H9 (cell line): ENCODE data around the gene NFATC1. TPM values are rescaled to one million over a fixed set of nuclear protein-coding genes. Genes with fewer than 3 reads are reported as not detected.

Experiments used
- DNase-seq: peaks from one replicate; pipeline ENCODE4 v3.0.0-alpha.2; 2017
- H2AFZ ChIP-seq: one replicate; pipeline ENCODE4 v1.6.1; 2013; ENCODE audit warnings: mild to moderate bottlenecking, low read length, control low read depth, moderate library complexity
- H2AK5ac ChIP-seq: 2 replicates; pipeline ENCODE4 v1.6.1; 2013; ENCODE audit warnings: low read length, control low read depth, mixed read lengths; ENCODE audit not compliant: insufficient read length
- H2BK120ac ChIP-seq: one replicate; pipeline ENCODE4 v1.6.1; 2013; ENCODE audit warnings: low read depth, mild to moderate bottlenecking, low read length, control low read depth, inconsistent platforms; ENCODE audit not compliant: poor library complexity, severe bottlenecking
- H2BK12ac ChIP-seq: 2 replicates; pipeline ENCODE4 v1.6.1; 2013; ENCODE audit warnings: low read length, control low read depth, mixed read lengths, low read depth; ENCODE audit not compliant: insufficient read length
- H2BK15ac ChIP-seq: 2 replicates; pipeline ENCODE4 v1.6.1; 2013; ENCODE audit warnings: low read depth, low read length, control low read depth
- H2BK20ac ChIP-seq: one replicate; pipeline ENCODE4 v1.6.1; 2013; ENCODE audit warnings: low read depth, mild to moderate bottlenecking, low read length, control low read depth, inconsistent platforms; ENCODE audit not compliant: poor library complexity, severe bottlenecking
- H2BK5ac ChIP-seq: 2 replicates; pipeline ENCODE4 v1.6.1; 2013; ENCODE audit warnings: low read length, control low read depth, mixed read lengths; ENCODE audit not compliant: insufficient read length
- H3K14ac ChIP-seq: 2 replicates; pipeline ENCODE4 v1.6.1; 2013; ENCODE audit warnings: low read length, control low read depth; ENCODE audit not compliant: insufficient read depth
- H3K18ac ChIP-seq: 2 replicates; pipeline ENCODE4 v1.6.1; 2013; ENCODE audit warnings: low read depth, mild to moderate bottlenecking, mixed read lengths, low read length, control low read depth; ENCODE audit not compliant: insufficient read length
- H3K23ac ChIP-seq: 2 replicates; pipeline ENCODE4 v1.6.1; 2013; ENCODE audit warnings: low read length, control low read depth, mixed read lengths, low read depth; ENCODE audit not compliant: insufficient read length
- H3K23me2 ChIP-seq: 2 replicates; pipeline ENCODE4 v1.6.1; 2013; ENCODE audit warnings: low read depth, mild to moderate bottlenecking, mixed read lengths, low read length, control low read depth; ENCODE audit not compliant: insufficient read length, poor library complexity, severe bottlenecking
- H3K27ac ChIP-seq: 2 replicates; pipeline ENCODE4 v1.5.1; 2013; ENCODE audit warnings: low read length, control low read depth, mixed read lengths, low read depth; ENCODE audit not compliant: insufficient read length
- H3K27me3 ChIP-seq: 2 replicates; pipeline ENCODE4 v1.6.1; 2013; ENCODE audit warnings: low read length, control low read depth, inconsistent platforms; ENCODE audit not compliant: insufficient read depth
- H3K4ac ChIP-seq: 2 replicates; pipeline ENCODE4 v1.6.1; 2013; ENCODE audit warnings: low read depth, mild to moderate bottlenecking, control low read depth, inconsistent platforms, low read length, moderate library complexity
- H3K4me1 ChIP-seq: 2 replicates; pipeline ENCODE4 v1.6.1; 2013; ENCODE audit warnings: low read length, control low read depth, inconsistent platforms; ENCODE audit not compliant: insufficient read depth
- H3K4me2 ChIP-seq: 2 replicates; pipeline ENCODE4 v1.6.1; 2013; ENCODE audit warnings: low read length, control low read depth, mixed read lengths; ENCODE audit not compliant: insufficient read length, insufficient read depth
- H3K56ac ChIP-seq: 2 replicates; pipeline ENCODE4 v1.6.1; 2013; ENCODE audit warnings: low read depth, mild to moderate bottlenecking, mixed read lengths, low read length, control low read depth; ENCODE audit not compliant: insufficient read length
- H3K79me1 ChIP-seq: 2 replicates; pipeline ENCODE4 v1.6.1; 2013; ENCODE audit warnings: low read depth, mild to moderate bottlenecking, moderate library complexity, low read length, control low read depth, inconsistent platforms; ENCODE audit not compliant: insufficient read depth, poor library complexity, severe bottlenecking
- H3K79me2 ChIP-seq: 2 replicates; pipeline ENCODE4 v1.6.1; 2013; ENCODE audit warnings: low read length, control low read depth, inconsistent platforms; ENCODE audit not compliant: insufficient read depth
- H3K9ac ChIP-seq: 2 replicates; pipeline ENCODE4 v1.6.1; 2013; ENCODE audit warnings: low read length, control low read depth, mixed read lengths; ENCODE audit not compliant: insufficient read length; ENCODE audit errors: extremely low read depth
- H3K9me3 ChIP-seq: one replicate; pipeline ENCODE4 v1.6.1; 2013; ENCODE audit warnings: low read depth, low read length, inconsistent platforms; ENCODE audit not compliant: control insufficient read depth
- H3T11ph ChIP-seq: one replicate; pipeline ENCODE4 v1.6.1; 2013; ENCODE audit warnings: mild to moderate bottlenecking, low read length, control low read depth, inconsistent platforms
- H4K20me1 ChIP-seq: one replicate; pipeline ENCODE4 v1.6.1; 2013; ENCODE audit not compliant: control insufficient read depth, insufficient read length, insufficient read depth
- H4K5ac ChIP-seq: 2 replicates; pipeline ENCODE4 v1.6.1; 2013; ENCODE audit warnings: low read depth, mild to moderate bottlenecking, mixed read lengths, low read length, control low read depth; ENCODE audit not compliant: insufficient read length
- H4K8ac ChIP-seq: replicated peaks from 2 replicates; pipeline ENCODE4 v1.6.1; 2013; ENCODE audit warnings: low read length, control low read depth, mixed read lengths, low read depth; ENCODE audit not compliant: insufficient read length
- H4K91ac ChIP-seq: 2 replicates; pipeline ENCODE4 v1.6.1; 2013; ENCODE audit warnings: low read depth, mild to moderate bottlenecking, moderate library complexity, mixed read lengths, low read length, control low read depth; ENCODE audit not compliant: insufficient read length
- H3K27ac Mint-ChIP-seq, 3 experiments: 2 replicates in 2 of 3; 3 replicates in 1 of 3; pipeline ENCODE4 v1.8.0; 2020 to 2021; ENCODE audit warnings: mixed read lengths in 3 of 3, mild to moderate bottlenecking in 1 of 3, moderate library complexity in 1 of 3
- H3K27me3 Mint-ChIP-seq: 2 replicates; pipeline ENCODE4 v1.8.0; 2021; ENCODE audit warnings: low read depth, mild to moderate bottlenecking, moderate library complexity, mixed read lengths
- H3K36me3 Mint-ChIP-seq, 3 experiments: 2 replicates in 2 of 3; 3 replicates in 1 of 3; pipeline ENCODE4 v1.8.0; 2020 to 2021; ENCODE audit warnings: low read depth in 3 of 3, mixed read lengths in 3 of 3; ENCODE audit not compliant: insufficient read depth in 1 of 3
- H3K4me1 Mint-ChIP-seq, 2 experiments: 2 replicates each; pipeline ENCODE4 v1.8.0; 2020; ENCODE audit warnings: mixed read lengths in 2 of 2
- H3K4me3 Mint-ChIP-seq, 2 experiments: 2 replicates in 1 of 2; 3 replicates in 1 of 2; pipeline ENCODE4 v1.8.0; 2020 to 2021; ENCODE audit warnings: mild to moderate bottlenecking in 2 of 2, mixed read lengths in 2 of 2, moderate library complexity in 1 of 2
- H3K9me3 Mint-ChIP-seq, 2 experiments: 2 replicates in 1 of 2; 3 replicates in 1 of 2; pipeline ENCODE4 v1.8.0; 2020; ENCODE audit warnings: mild to moderate bottlenecking in 2 of 2, mixed read lengths in 2 of 2, moderate library complexity in 1 of 2
- CTCF ChIP-seq: fragments of 200-600 bp; sonication (generic); conservative IDR thresholded peaks from 3 replicates; pipeline ENCODE4 v1.8.0; 2021; ENCODE audit warnings: antibody characterized with exemption, mild to moderate bottlenecking
- WGBS: extraction: QIAGEN DNeasy Blood & Tissue Kit; methylation state at CpG from one replicate; pipeline ENCODE4 v1.1.7; 2013; ENCODE audit warnings: missing lambda C conversion rate, low lambda C conversion rate, mixed read lengths; ENCODE audit not compliant: insufficient read length; ENCODE audit errors: extremely low coverage; 5-methylcytosine and 5-hydroxymethylcytosine counted together
- total RNA-seq: library from RNA; stranded (reverse); gene quantifications from 2 replicates; pipeline ENCODE4 v1.2.1, GENCODE V29; 2021

NFATC1 gene
- total RNA-seq, 1 experiment from 2014 or later: 5.5 TPM

- Histone ChIP-seq H3K18ac (no peak overlapping the region), H4K8ac (no peak overlapping the region), H3K27me3 (no peaks in the 10 kb centered on the region; the same call in 1 of the 2 replicates), H3K56ac (no peak overlapping the region), H3K27ac (no peak overlapping the region), H3K9me3 (no peaks in the 10 kb centered on the region), H3T11ph (no peak overlapping the region), H2BK120ac (no peak overlapping the region), H2BK5ac (no peak overlapping the region), H3K79me1 (no peaks in the 10 kb centered on the region), H3K23ac (no peak overlapping the region), H3K4ac (no peak overlapping the region), H2BK20ac (no peak overlapping the region), H2BK12ac (no peak overlapping the region), H3K4me2 (no peak overlapping the region), H2AFZ (no peak overlapping the region), H4K5ac (no peak overlapping the region), H3K4me1 (no peaks in the 10 kb centered on the region), H3K23me2 (no peaks in the 10 kb centered on the region), H4K20me1 (no peaks in the 10 kb centered on the region), H4K91ac (no peak overlapping the region), H2BK15ac (no peak overlapping the region), H3K79me2 (no peaks in the 10 kb centered on the region), H3K9ac (no peak overlapping the region), H3K14ac (no peak overlapping the region), H2AK5ac (no peak overlapping the region)
- H3K36me3 Mint-ChIP-seq: no peaks in the 10 kb centered on the region
- H3K4me1 Mint-ChIP-seq: peaks cover 4 to 16% of the 10 kb centered on the region in 2 experiments; a peak in 3 of 4 replicates
- DNase-seq: peak; percentile 12
- H3K9me3 Mint-ChIP-seq: no peaks in the 10 kb centered on the region; a peak in 1 of 5 replicates
- no peak overlapping the region for H3K27ac Mint-ChIP-seq
- no peak overlapping the region for H3K4me3 Mint-ChIP-seq
- H3K27me3 Mint-ChIP-seq: peaks cover 7% of the 10 kb centered on the region
- TF ChIP-seq CTCF: no peak
- no CpG with 5 or more reads among the region's 21 CpGs for WGBS
Measured at GRCh38 chr18:79511271-79511670, 115.5 kb downstream of the NFATC1 start.
